Vagina (tissue), 2 donors: Measurements from ENCODE around the gene ZSWIM3.

Experiments
- POLR2A ChIP-seq, 2 donors: fragments of 450-650 bp; IDR thresholded peaks; one replicate each; pipeline ENCODE4 v1.6.1; 2017; ENCODE audit warnings: antibody characterized with exemption in 2 of 2, mild to moderate bottlenecking in 2 of 2, moderate library complexity in 2 of 2
- TF ChIP-seq, protein P1 (sequence below), 3 experiments: fragments of 450-650 bp in 2 of 3; fragments of 200-600 bp in 1 of 3; sonication (generic) in 1 of 3; IDR thresholded peaks; one replicate each; pipeline ENCODE4 v1.5.1; 2017 to 2019; ENCODE audit warnings: antibody characterized with exemption in 3 of 3, mild to moderate bottlenecking in 2 of 3, moderate library complexity in 2 of 3

DNA sequence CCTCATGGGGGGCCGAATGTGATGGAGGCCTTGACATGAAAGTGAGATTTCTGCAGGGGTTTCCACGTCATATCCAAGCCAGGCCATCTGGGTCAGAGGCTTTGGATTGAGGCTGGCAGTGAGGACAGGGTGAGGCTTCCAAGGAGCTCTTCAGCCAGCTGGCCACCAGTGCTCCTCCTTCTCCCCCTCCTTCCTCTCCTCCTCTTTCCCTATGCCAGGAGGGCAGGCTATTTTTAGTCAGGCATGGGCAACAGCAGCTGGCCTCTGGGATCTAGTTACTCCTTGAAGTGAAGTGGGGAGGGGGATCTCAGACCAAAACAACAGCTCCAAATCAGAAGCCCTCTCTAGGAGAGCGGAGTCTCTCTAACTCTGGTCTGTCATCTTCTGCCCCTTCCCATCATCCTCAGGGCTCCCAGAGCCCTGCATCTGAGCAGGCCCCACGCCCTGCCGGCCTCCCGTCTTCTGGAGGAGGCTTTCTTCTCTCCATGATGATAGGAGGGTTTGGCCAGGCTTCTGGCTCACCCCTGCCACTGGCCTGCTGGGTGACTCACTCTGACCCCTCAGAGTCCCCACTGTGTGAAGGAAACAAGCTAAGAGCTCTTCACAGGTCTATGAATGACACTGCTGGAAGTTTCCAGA, 30.9 kb upstream of the ZSWIM3 start:
- TF ChIP-seq POLR2A (IDR thresholded peaks at IDR 0.05) = no peak
- TF ChIP-seq, protein P1, sequence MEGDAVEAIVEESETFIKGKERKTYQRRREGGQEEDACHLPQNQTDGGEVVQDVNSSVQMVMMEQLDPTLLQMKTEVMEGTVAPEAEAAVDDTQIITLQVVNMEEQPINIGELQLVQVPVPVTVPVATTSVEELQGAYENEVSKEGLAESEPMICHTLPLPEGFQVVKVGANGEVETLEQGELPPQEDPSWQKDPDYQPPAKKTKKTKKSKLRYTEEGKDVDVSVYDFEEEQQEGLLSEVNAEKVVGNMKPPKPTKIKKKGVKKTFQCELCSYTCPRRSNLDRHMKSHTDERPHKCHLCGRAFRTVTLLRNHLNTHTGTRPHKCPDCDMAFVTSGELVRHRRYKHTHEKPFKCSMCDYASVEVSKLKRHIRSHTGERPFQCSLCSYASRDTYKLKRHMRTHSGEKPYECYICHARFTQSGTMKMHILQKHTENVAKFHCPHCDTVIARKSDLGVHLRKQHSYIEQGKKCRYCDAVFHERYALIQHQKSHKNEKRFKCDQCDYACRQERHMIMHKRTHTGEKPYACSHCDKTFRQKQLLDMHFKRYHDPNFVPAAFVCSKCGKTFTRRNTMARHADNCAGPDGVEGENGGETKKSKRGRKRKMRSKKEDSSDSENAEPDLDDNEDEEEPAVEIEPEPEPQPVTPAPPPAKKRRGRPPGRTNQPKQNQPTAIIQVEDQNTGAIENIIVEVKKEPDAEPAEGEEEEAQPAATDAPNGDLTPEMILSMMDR (IDR thresholded peaks at IDR 0.05) = no peak
